Neuronal stem cell (in vitro differentiated cells): ENCODE measurements around the gene BMPER.

Source experiments
- DNase-seq: peaks from one replicate; pipeline ENCODE4 v3.0.0-alpha.2; 2013; ENCODE audit warnings: low spot score
- H2AFZ ChIP-seq: one replicate; pipeline ENCODE4 v1.6.1; 2013; ENCODE audit warnings: mild to moderate bottlenecking, low read length, inconsistent platforms
- H2AK5ac ChIP-seq: 2 replicates; pipeline ENCODE4 v1.6.1; 2013; ENCODE audit warnings: low read depth, mild to moderate bottlenecking, inconsistent platforms, low read length, moderate library complexity, mixed read lengths
- H2BK120ac ChIP-seq: 2 replicates; pipeline ENCODE4 v1.6.1; 2013; ENCODE audit warnings: low read depth, mild to moderate bottlenecking, inconsistent platforms, low read length, moderate library complexity, mixed read lengths
- H2BK12ac ChIP-seq: one replicate; pipeline ENCODE4 v1.6.1; 2013; ENCODE audit warnings: low read length, inconsistent platforms
- H2BK15ac ChIP-seq: 2 replicates; pipeline ENCODE4 v1.6.1; 2013; ENCODE audit warnings: mild to moderate bottlenecking, low read length, inconsistent platforms, mixed read lengths
- H2BK5ac ChIP-seq: one replicate; pipeline ENCODE4 v1.6.1; 2013; ENCODE audit warnings: inconsistent platforms, mild to moderate bottlenecking, low read length, moderate library complexity
- H3K14ac ChIP-seq: one replicate; pipeline ENCODE4 v1.6.1; 2013; ENCODE audit warnings: low read length, inconsistent platforms
- H3K18ac ChIP-seq: 2 replicates; pipeline ENCODE4 v1.6.1; 2013; ENCODE audit warnings: low read length, inconsistent platforms
- H3K23ac ChIP-seq: 2 replicates; pipeline ENCODE4 v1.6.1; 2013; ENCODE audit warnings: low read depth, mild to moderate bottlenecking, mixed read lengths, low read length, inconsistent platforms; ENCODE audit not compliant: poor library complexity
- H3K27ac ChIP-seq: replicated peaks from 3 replicates; pipeline ENCODE4 v1.5.1; 2013; ENCODE audit warnings: low read length, inconsistent platforms
- H3K27me3 ChIP-seq, 3 experiments: 2 replicates each; pipeline ENCODE4 v1.6.1; 2013; ENCODE audit warnings: low read length in 3 of 3, mild to moderate bottlenecking in 2 of 3, inconsistent platforms in 1 of 3, low read depth in 1 of 3, mixed read lengths in 1 of 3, moderate library complexity in 1 of 3; ENCODE audit not compliant: control insufficient read depth in 3 of 3, insufficient read depth in 3 of 3
- H3K36me3 ChIP-seq, 2 donors: replicated peaks in 1 of 2; 2 replicates each; pipeline ENCODE4 v1.6.1; 2013; ENCODE audit warnings: low read length in 2 of 2; ENCODE audit not compliant: control insufficient read depth in 2 of 2, insufficient read depth in 2 of 2
- H3K4ac ChIP-seq: 2 replicates; pipeline ENCODE4 v1.6.1; 2013; ENCODE audit warnings: inconsistent platforms, mild to moderate bottlenecking, low read length, moderate library complexity
- H3K4me1 ChIP-seq, 2 donors: 1 replicate in 1 of 2; 2 replicates in 1 of 2; pipeline ENCODE4 v1.6.1; 2013; ENCODE audit warnings: low read length in 2 of 2, low read depth in 1 of 2; ENCODE audit not compliant: control insufficient read depth in 2 of 2, insufficient read depth in 1 of 2
- H3K4me2 ChIP-seq: one replicate; pipeline ENCODE4 v1.6.1; 2013; ENCODE audit warnings: mild to moderate bottlenecking, low read length, inconsistent platforms; ENCODE audit not compliant: insufficient read depth, poor library complexity, severe bottlenecking
- H3K4me3 ChIP-seq, 2 donors: 2 replicates each; pipeline ENCODE4 v1.5.1; 2013; ENCODE audit warnings: low read length in 2 of 2, mild to moderate bottlenecking in 2 of 2, inconsistent platforms in 1 of 2, moderate library complexity in 1 of 2
- H3K79me1 ChIP-seq: one replicate; pipeline ENCODE4 v1.6.1; 2013; ENCODE audit warnings: low read depth, mild to moderate bottlenecking, inconsistent platforms, low read length, moderate library complexity
- H3K9ac ChIP-seq: one replicate; pipeline ENCODE4 v1.6.1; 2013; ENCODE audit warnings: mild to moderate bottlenecking, low read depth, low read length, inconsistent platforms; ENCODE audit not compliant: poor library complexity
- H3K9me3 ChIP-seq, 2 donors: replicated peaks in 1 of 2; 2 replicates each; pipeline versions ENCODE3 to v1.6.1; 2013; ENCODE audit warnings: low read length in 2 of 2, mild to moderate bottlenecking in 2 of 2, inconsistent platforms in 1 of 2, low read depth in 1 of 2, mixed read lengths in 1 of 2, moderate library complexity in 1 of 2; ENCODE audit not compliant: control insufficient read depth in 2 of 2, insufficient read depth in 1 of 2
- H4K8ac ChIP-seq: one replicate; pipeline ENCODE4 v1.6.1; 2013; ENCODE audit warnings: low read depth, mild to moderate bottlenecking, inconsistent platforms, low read length, moderate library complexity
- H4K91ac ChIP-seq: one replicate; pipeline ENCODE4 v1.6.1; 2013; ENCODE audit warnings: low read length, low read depth, mild to moderate bottlenecking, inconsistent platforms; ENCODE audit not compliant: poor library complexity
- WGBS, 2 donors: extraction: QIAGEN DNeasy Blood & Tissue Kit; methylation state at CpG; one replicate each; pipeline ENCODE4 v1.1.7; 2013; ENCODE audit warnings: missing lambda C conversion rate in 2 of 2, mixed read lengths in 1 of 2; ENCODE audit not compliant: insufficient read length in 2 of 2, insufficient replicate concordance in 1 of 2; ENCODE audit errors: extremely low coverage in 2 of 2; 5-methylcytosine and 5-hydroxymethylcytosine counted together

BMPER gene

GRCh38 chr7:33968591-33968990, 63.3 kb downstream of the BMPER start:
- WGBS, 2 donors = no CpG with 5 or more reads among the region's 1 CpG
- DNase-seq = no peak
- no peak overlapping the region for H3K18ac ChIP-seq
- no peak overlapping the region for H3K14ac ChIP-seq
- no peak overlapping the region for H4K91ac ChIP-seq
- no peak overlapping the region for H2BK12ac ChIP-seq
- H3K79me1 ChIP-seq = no peaks in the 10 kb centered on the region
- no peak overlapping the region for H3K27ac ChIP-seq
- no peak overlapping the region for H4K8ac ChIP-seq
- H2BK5ac ChIP-seq = no peak overlapping the region
- no peak overlapping the region for H3K9ac ChIP-seq
- no peak overlapping the region for H3K23ac ChIP-seq
- no peak overlapping the region for H3K4me3 ChIP-seq
- H3K27me3 ChIP-seq = no peaks in the 10 kb centered on the region
- H3K4me2 ChIP-seq = no peak overlapping the region
- H3K36me3 ChIP-seq = no peaks in the 10 kb centered on the region
- no peak overlapping the region for H2AK5ac ChIP-seq
- H3K4me1 ChIP-seq = peaks cover 0 to 5% of the 10 kb centered on the region in 2 donors
- no peaks in the 10 kb centered on the region for H3K9me3 ChIP-seq
- no peak overlapping the region for H2BK15ac ChIP-seq
- H2AFZ ChIP-seq = no peak overlapping the region
- no peak overlapping the region for H3K4ac ChIP-seq
- no peak overlapping the region for H2BK120ac ChIP-seq

GRCh38 chr7:33970536-33970935, 65.2 kb downstream of the BMPER start:
- H3K27ac ChIP-seq = no peak overlapping the region
- WGBS, 2 donors = no CpG with 5 or more reads among the region's 5 CpGs
- H3K9me3 ChIP-seq = no peaks in the 10 kb centered on the region
- no peak overlapping the region for H2AFZ ChIP-seq
- H4K91ac ChIP-seq = no peak overlapping the region
- H2BK120ac ChIP-seq = no peak overlapping the region
- no peak overlapping the region for H3K14ac ChIP-seq
- no peak overlapping the region for H4K8ac ChIP-seq
- no peaks in the 10 kb centered on the region for H3K27me3 ChIP-seq
- no peaks in the 10 kb centered on the region for H3K79me1 ChIP-seq
- no peak overlapping the region for H3K18ac ChIP-seq
- H3K4me2 ChIP-seq = no peak overlapping the region
- no peak for DNase-seq
- no peak overlapping the region for H3K4me3 ChIP-seq
- H2BK5ac ChIP-seq = no peak overlapping the region
- no peak overlapping the region for H3K23ac ChIP-seq
- H3K4ac ChIP-seq = no peak overlapping the region
- H2AK5ac ChIP-seq = no peak overlapping the region
- H3K9ac ChIP-seq = no peak overlapping the region
- H3K4me1 ChIP-seq = peaks cover 0 to 5% of the 10 kb centered on the region in 2 donors
- no peak overlapping the region for H2BK12ac ChIP-seq
- H2BK15ac ChIP-seq = no peak overlapping the region
- H3K36me3 ChIP-seq = no peaks in the 10 kb centered on the region

- H3K18ac ChIP-seq = no peak overlapping the region
- H3K36me3 ChIP-seq = no peaks in the 10 kb centered on the region
- H2BK12ac ChIP-seq = no peak overlapping the region
- no peak overlapping the region for H3K4me3 ChIP-seq
- H3K79me1 ChIP-seq = no peaks in the 10 kb centered on the region
- H2BK15ac ChIP-seq = no peak overlapping the region
- H4K91ac ChIP-seq = no peak overlapping the region
- H3K9me3 ChIP-seq = no peaks in the 10 kb centered on the region
- H3K23ac ChIP-seq = no peak overlapping the region
- H2AK5ac ChIP-seq = no peak overlapping the region
- H2BK120ac ChIP-seq = no peak overlapping the region
- no peak overlapping the region for H3K27ac ChIP-seq
- no peaks in the 10 kb centered on the region for H3K27me3 ChIP-seq
- peaks cover 0 to 5% of the 10 kb centered on the region in 2 donors for H3K4me1 ChIP-seq
- H4K8ac ChIP-seq = no peak overlapping the region
- H3K9ac ChIP-seq = no peak overlapping the region
- no peak for DNase-seq
- no peak overlapping the region for H3K4ac ChIP-seq
- no peak overlapping the region for H3K14ac ChIP-seq
- H2AFZ ChIP-seq = no peak overlapping the region
- no peak overlapping the region for H3K4me2 ChIP-seq
- WGBS, 2 donors = no CpG with 5 or more reads among the region's 3 CpGs
- H2BK5ac ChIP-seq = no peak overlapping the region
These were observed 65.8 kb downstream of the BMPER start for GRCh38 chr7:33971106-33971505.

GRCh38 chr7:33973231-33974015, 68.1 kb downstream of the BMPER start:
- no CpG with 5 or more reads among the region's 5 CpGs for WGBS, 2 donors
- DNase-seq = no peak
- no peak overlapping the region for H2BK5ac ChIP-seq
- H3K18ac ChIP-seq = no peak overlapping the region
- H3K27ac ChIP-seq = no peak overlapping the region
- no peak overlapping the region for H2AK5ac ChIP-seq
- no peak overlapping the region for H4K8ac ChIP-seq
- H3K14ac ChIP-seq = no peak overlapping the region
- no peaks in the 10 kb centered on the region for H3K79me1 ChIP-seq
- no peak overlapping the region for H3K4me2 ChIP-seq
- H3K27me3 ChIP-seq = no peaks in the 10 kb centered on the region
- H3K9ac ChIP-seq = no peak overlapping the region
- no peak overlapping the region for H4K91ac ChIP-seq
- H2BK12ac ChIP-seq = no peak overlapping the region
- no peaks in the 10 kb centered on the region for H3K9me3 ChIP-seq
- H3K4me3 ChIP-seq = no peak overlapping the region
- no peak overlapping the region for H2BK120ac ChIP-seq
- no peak overlapping the region for H2AFZ ChIP-seq
- no peak overlapping the region for H3K4ac ChIP-seq
- H3K23ac ChIP-seq = no peak overlapping the region
- H3K36me3 ChIP-seq = no peaks in the 10 kb centered on the region
- H2BK15ac ChIP-seq = no peak overlapping the region
- H3K4me1 ChIP-seq = peaks cover 0 to 5% of the 10 kb centered on the region in 2 donors
